Activated T-helper 2 cell treated with anti-CD3 and anti-CD28 coated beads, Interferon-gamma antibody, Interleukin-2, Interleukin-4, amounts not matched to agents 10 μg/mL and 5 μg/mL and 100 μg/mL, durations not matched to agents 14 hours and 24 hours and 36 hours (primary cell): Measurements from ENCODE around the gene FAM236D. TPM values are rescaled to one million over a fixed set of nuclear protein-coding genes. Genes with fewer than 3 reads are reported as not detected.

Experiments
- total RNA-seq: library from RNA; stranded (reverse); gene quantifications from 2 replicates; pipeline ENCODE4 v1.2.3, GENCODE V29; 2022

FAM236D gene
- total RNA-seq, 1 donor from 2014 or later, result not detected

Other genes with a start within 250 kb of the FAM236D start
- gene HDAC8, start 235.4 kb downstream of the FAM236D start, total RNA-seq, result 31.2 and 34.9 TPM in 2 replicates
- gene PHKA1, start 93.9 kb downstream of the FAM236D start, total RNA-seq, result 10.7 and 11.5 TPM in 2 replicates
- not detected in 2 replicates for gene DMRTC1B, start 31.3 kb downstream of the FAM236D start, total RNA-seq
- gene FAM236B, start 25.6 kb downstream of the FAM236D start, total RNA-seq, result not detected in 2 replicates
- gene FAM236C, start 104.4 kb upstream of the FAM236D start, total RNA-seq, result not detected in 2 replicates
- gene FAM236A, start 130.0 kb upstream of the FAM236D start, total RNA-seq, result not detected in 2 replicates
- gene DMRTC1, start 135.6 kb upstream of the FAM236D start, total RNA-seq, result not detected in 2 replicates
- gene PABPC1L2B, start 194.7 kb upstream of the FAM236D start, total RNA-seq, result not detected in 2 replicates